ENCODE results near the gene PRKAR2B. TPM values are rescaled to one million over a fixed set of nuclear protein-coding genes. Genes with fewer than 3 reads are reported as not detected.

The PRKAR2B gene
- total and polyA plus RNA-seq, 4 donors, result 0.88 to 41.8 (median 1.6) TPM

GRCh38 chr7:107025449-107026103 is 18.9 kb upstream of the PRKAR2B start:
- Histone ChIP-seq H3K27me3 (ENCODE audit: control insufficient read depth in 4 of 4, insufficient read depth in 4 of 4, low read length in 3 of 4) (no peaks in the 10 kb centered on the region), H3K9ac (ENCODE audit: low read depth in 1 of 2, low read length in 2 of 2) (no peak overlapping the region), H3K4me3 (ENCODE audit: low read depth in 1 of 3, low read length in 3 of 3) (no peak overlapping the region), H3K27ac (ENCODE audit: low read depth in 1 of 2, low read length in 2 of 2) (no peak overlapping the region), H3K4me1 (ENCODE audit: control insufficient read depth in 4 of 4, insufficient read depth in 4 of 4, low read length in 3 of 4) (peaks cover 0 to 2% (median 0%) of the 10 kb centered on the region in 4 donors), H3K36me3 (ENCODE audit: control insufficient read depth in 4 of 4, insufficient read depth in 3 of 4, low read depth in 1 of 4, low read length in 3 of 4) (no peaks in the 10 kb centered on the region), H3K9me3 (ENCODE audit: control insufficient read depth in 4 of 4, low read length in 3 of 4) (peaks cover 0 to 2% (median 1%) of the 10 kb centered on the region in 4 donors)
- no peak for DNase-seq (ENCODE audit: low spot score)
- TF ChIP-seq ZBTB33 (IDR thresholded peaks at IDR 0.05) (no peak), FOXA2 (IDR thresholded peaks at IDR 0.05) (no peak), RAD21 (IDR thresholded peaks at IDR 0.05) (no peak), TAF1 (conservative IDR thresholded peaks at IDR 0.05) (no peak), ATF3 (IDR thresholded peaks at IDR 0.05) (no peak), GABPA (IDR thresholded peaks at IDR 0.05 in 1 of 2, conservative IDR thresholded peaks at IDR 0.05 in 1 of 2) (no peak), SP1 (IDR thresholded peaks at IDR 0.05) (no peak), CTCF (IDR thresholded peaks at IDR 0.05; ENCODE audit: low read depth, low read length, missing input control) (no peak), RXRA (IDR thresholded peaks at IDR 0.05) (no peak), FOXA1 (IDR thresholded peaks at IDR 0.05) (no peak), HNF4A (conservative IDR thresholded peaks at IDR 0.05) (no peak)
- 95% methylated on average over 2 of the region's 2 CpGs for WGBS

GRCh38 chr7:107026166-107026565 is 18.3 kb upstream of the PRKAR2B start:
- DNase-seq (ENCODE audit: low spot score), result no peak

More at GRCh38 chr7:107026166-107026565, 18.3 kb upstream of the PRKAR2B start:
- TF ChIP-seq GABPA (IDR thresholded peaks at IDR 0.05 in 1 of 2, conservative IDR thresholded peaks at IDR 0.05 in 1 of 2) (no peak), ATF3 (IDR thresholded peaks at IDR 0.05) (no peak), REST (IDR thresholded peaks at IDR 0.05) (no peak), SP1 (IDR thresholded peaks at IDR 0.05) (no peak), CTCF (IDR thresholded peaks at IDR 0.05; ENCODE audit: low read depth, low read length, missing input control) (no peak), YY1 (IDR thresholded peaks at IDR 0.05) (no peak), HNF4A (conservative IDR thresholded peaks at IDR 0.05) (no peak), FOXA1 (IDR thresholded peaks at IDR 0.05) (no peak), NR2F2 (IDR thresholded peaks at IDR 0.05) (no peak), RXRA (IDR thresholded peaks at IDR 0.05) (no peak), HNF4G (IDR thresholded peaks at IDR 0.05) (no peak), FOXA2 (IDR thresholded peaks at IDR 0.05) (no peak)
- WGBS, result 88% methylated on average over 5 of the region's 5 CpGs
- H3K9ac ChIP-seq (ENCODE audit: low read depth in 1 of 2, low read length in 2 of 2), result no peak overlapping the region
- no peaks in the 10 kb centered on the region for H3K36me3 ChIP-seq (ENCODE audit: control insufficient read depth in 4 of 4, insufficient read depth in 3 of 4, low read depth in 1 of 4, low read length in 3 of 4)
- H3K27ac ChIP-seq (ENCODE audit: low read depth in 1 of 2, low read length in 2 of 2), result no peak overlapping the region
- H3K27me3 ChIP-seq (ENCODE audit: control insufficient read depth in 4 of 4, insufficient read depth in 4 of 4, low read length in 3 of 4), result no peaks in the 10 kb centered on the region
- H3K4me3 ChIP-seq (ENCODE audit: low read depth in 1 of 3, low read length in 3 of 3), result no peak overlapping the region
- peaks cover 0 to 2% (median 0%) of the 10 kb centered on the region in 4 donors for H3K4me1 ChIP-seq (ENCODE audit: control insufficient read depth in 4 of 4, insufficient read depth in 4 of 4, low read length in 3 of 4)
- H3K9me3 ChIP-seq (ENCODE audit: control insufficient read depth in 4 of 4, low read length in 3 of 4), result peaks cover 0 to 2% (median 1%) of the 10 kb centered on the region in 4 donors
